Ovary (tissue), 9 donors: ENCODE measurements around the gene PLEKHO1. TPM values are rescaled to one million over a fixed set of nuclear protein-coding genes. Genes with fewer than 3 reads are reported as not detected.

Experiments used
- DNase-seq, 5 donors: peaks; one replicate each; pipeline ENCODE4 v3.0.0-alpha.2; 2019 to 2020
- H3K27ac ChIP-seq, 2 donors: fragments of 200-600 bp; one replicate each; pipeline versions ENCODE4 v1.5.1 to v1.8.0; 2019 to 2022
- H3K27me3 ChIP-seq: fragments of 200-600 bp; one replicate; pipeline ENCODE4 v1.8.0; 2022
- H3K36me3 ChIP-seq: fragments of 200-600 bp; sonication (generic); one replicate; pipeline ENCODE4 v1.5.1; 2019
- H3K4me1 ChIP-seq: one replicate; pipeline ENCODE4 v1.8.1; 2013; ENCODE audit warnings: mild to moderate bottlenecking, moderate library complexity; ENCODE audit not compliant: insufficient read depth
- H3K4me3 ChIP-seq: fragments of 200-600 bp; sonication (generic); one replicate; pipeline ENCODE4 v1.5.1; 2017
- H3K9me3 ChIP-seq, 2 donors: fragments of 200-600 bp in 1 of 2; sonication (generic) in 1 of 2; one replicate each; pipeline versions ENCODE4 v1.5.1 to v1.8.1; 2013 to 2019; ENCODE audit warnings: mild to moderate bottlenecking in 1 of 2, moderate library complexity in 1 of 2
- EP300 ChIP-seq: sonication (generic); formaldehyde crosslinking; IDR thresholded peaks from one replicate; pipeline ENCODE4 v1.6.1; 2017; ENCODE audit warnings: antibody characterized with exemption
- POLR2A ChIP-seq: fragments of 450-650 bp; IDR thresholded peaks from one replicate; pipeline ENCODE4 v1.6.1; 2017; ENCODE audit warnings: antibody characterized with exemption, mild to moderate bottlenecking, moderate library complexity
- WGBS, 3 donors: extraction: QIAGEN DNeasy Blood & Tissue Kit in 1 of 3; methylation state at CpG; one replicate each; pipeline versions ENCODE4 v1.1.5 to v1.1.7; 2013 to 2017; 5-methylcytosine and 5-hydroxymethylcytosine counted together
- intact Hi-C, 4 donors: fragments of 100-400 bp; cut with DNase I; formaldehyde crosslinking; loops; one replicate each; pipeline versions ENCODE4 v1.11.0 to v1.15.1; 2022 to 2023
- polyA plus RNA-seq, 2 donors: library from polyadenylated mRNA; stranded (reverse); fragments of 200-250 nt in 1 of 2; fragments of 350-450 nt in 1 of 2; fragmentation: Illumina TruSeq in 1 of 2; extraction: RNeasy Lipid Tissue Mini Kit (QIAGEN cat#74804) in 1 of 2; gene quantifications; one replicate each; pipeline ENCODE4 v1.2.3, GENCODE V29; 2013 to 2014
- total RNA-seq, 7 donors: library from RNA; depleted of rRNA in 2 of 7; stranded (reverse); fragments of >200 nt in 2 of 7; fragmentation: NEBNext Ultra II Directional in 3 of 7; extraction: Animal tissue kit (Norgen Biotek cat#: 25700) in 3 of 7; gene quantifications; one replicate each; pipeline versions ENCODE4 v1.1.0 to v1.2.4, GENCODE V29; 2016 to 2023
- TF ChIP-seq, protein P1 (sequence below), 3 donors: fragments of 450-650 bp in 2 of 3; fragments of 200-600 bp in 1 of 3; IDR thresholded peaks; one replicate each; pipeline versions ENCODE4 v1.5.1 to v1.8.0; 2016 to 2022; ENCODE audit warnings: antibody characterized with exemption in 3 of 3, mild to moderate bottlenecking in 1 of 3
- donor health status: DM: no; HTN: no; CAD: no; lungs with moderate emphysema.
- donor health status: DM: no; HTN: no; CAD: no.
- donor health status: Bipolar disorder and iron deficiency.
- donor health status: DM: yes; HTN: yes; CAD: no.
- donor health status: DM: no; HTN: no; CAD: no.
- donor health status: DM: yes; HTN: yes; CAD: no.

Gene PLEKHO1
- total and polyA plus RNA-seq, 9 donors: 40.6 to 68.9 (median 55.6) TPM

DNA sequence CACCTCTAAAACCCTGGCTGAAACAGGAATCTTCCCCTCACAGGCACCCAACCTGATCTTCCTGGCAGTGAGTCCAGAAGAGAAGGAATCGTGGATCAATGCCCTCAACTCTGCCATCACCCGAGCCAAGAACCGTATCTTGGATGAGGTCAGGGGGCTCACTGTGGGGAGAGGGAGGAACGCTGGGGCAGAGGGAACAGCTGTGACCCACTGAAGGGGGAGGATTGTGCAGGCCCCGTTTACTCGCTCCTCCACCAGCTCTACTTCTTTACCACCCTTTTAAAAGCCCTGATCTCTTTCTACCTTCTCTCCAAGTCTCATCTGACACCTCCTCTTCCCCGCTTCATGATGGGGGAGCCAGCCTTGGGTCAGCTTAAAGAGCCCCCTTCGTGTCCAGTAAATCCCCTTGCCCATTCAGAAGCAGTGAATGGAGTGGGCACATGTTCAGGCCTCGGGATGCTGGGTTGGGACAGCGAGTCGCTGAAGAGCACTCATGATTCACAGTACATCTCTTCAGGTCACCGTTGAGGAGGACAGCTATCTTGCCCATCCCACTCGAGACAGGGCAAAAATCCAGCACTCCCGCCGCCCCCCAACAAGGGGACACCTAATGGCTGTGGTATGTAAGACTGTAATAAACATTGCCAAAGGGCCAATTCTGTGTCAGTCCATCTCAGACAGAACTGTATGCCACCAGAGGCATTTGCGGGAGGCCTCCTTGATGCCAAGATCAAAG is 7.3 kb downstream of the PLEKHO1 start:
- DNase-seq: no peak
- TF ChIP-seq, protein P1, sequence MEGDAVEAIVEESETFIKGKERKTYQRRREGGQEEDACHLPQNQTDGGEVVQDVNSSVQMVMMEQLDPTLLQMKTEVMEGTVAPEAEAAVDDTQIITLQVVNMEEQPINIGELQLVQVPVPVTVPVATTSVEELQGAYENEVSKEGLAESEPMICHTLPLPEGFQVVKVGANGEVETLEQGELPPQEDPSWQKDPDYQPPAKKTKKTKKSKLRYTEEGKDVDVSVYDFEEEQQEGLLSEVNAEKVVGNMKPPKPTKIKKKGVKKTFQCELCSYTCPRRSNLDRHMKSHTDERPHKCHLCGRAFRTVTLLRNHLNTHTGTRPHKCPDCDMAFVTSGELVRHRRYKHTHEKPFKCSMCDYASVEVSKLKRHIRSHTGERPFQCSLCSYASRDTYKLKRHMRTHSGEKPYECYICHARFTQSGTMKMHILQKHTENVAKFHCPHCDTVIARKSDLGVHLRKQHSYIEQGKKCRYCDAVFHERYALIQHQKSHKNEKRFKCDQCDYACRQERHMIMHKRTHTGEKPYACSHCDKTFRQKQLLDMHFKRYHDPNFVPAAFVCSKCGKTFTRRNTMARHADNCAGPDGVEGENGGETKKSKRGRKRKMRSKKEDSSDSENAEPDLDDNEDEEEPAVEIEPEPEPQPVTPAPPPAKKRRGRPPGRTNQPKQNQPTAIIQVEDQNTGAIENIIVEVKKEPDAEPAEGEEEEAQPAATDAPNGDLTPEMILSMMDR (IDR thresholded peaks at IDR 0.05): no peak
- TF ChIP-seq EP300: no peak
- H3K27ac ChIP-seq: no peak overlapping the region
- no peaks in the 10 kb centered on the region for H3K36me3 ChIP-seq
- no peaks in the 10 kb centered on the region for H3K9me3 ChIP-seq
- intact Hi-C loops: no loop called here
- peaks cover 25% of the 10 kb centered on the region for H3K4me1 ChIP-seq
- H3K4me3 ChIP-seq: no peak overlapping the region
- no peaks in the 10 kb centered on the region for H3K27me3 ChIP-seq
- WGBS, 3 donors: 47 to 59% (median 49%) methylated on average over 16 of the region's 16 CpGs

- Histone ChIP-seq H3K4me1 (peaks cover 33% of the 10 kb centered on the region), H3K4me3 (no peak overlapping the region), H3K27me3 (no peaks in the 10 kb centered on the region), H3K27ac (peak overlapping the region; percentile 30 to 80), H3K36me3 (no peaks in the 10 kb centered on the region), H3K9me3 (no peaks in the 10 kb centered on the region)
- 17 to 31% (median 19%) methylated on average over 8 of the region's 8 CpGs for WGBS, 3 donors
- DNase-seq: peak in 3 of 5 donors; percentile 43 to 67 (median 57)
- TF ChIP-seq, protein P1 (IDR thresholded peaks at IDR 0.05): no peak
- TF ChIP-seq POLR2A (no peak), EP300 (no peak)
- intact Hi-C loops: no loop called here
These were observed 9.8 kb downstream of the PLEKHO1 start for GRCh38 chr1:150159550-150159949.

- no peak for DNase-seq
- no peaks in the 10 kb centered on the region for H3K27me3 ChIP-seq
- H3K9me3 ChIP-seq: no peaks in the 10 kb centered on the region
- intact Hi-C loops: no loop called here
- peak overlapping the region in 1 of 2 donors; percentile 93 for H3K27ac ChIP-seq
- no peaks in the 10 kb centered on the region for H3K36me3 ChIP-seq
- TF ChIP-seq, protein P1 (IDR thresholded peaks at IDR 0.05): no peak
- no peak for TF ChIP-seq EP300
- no peak for TF ChIP-seq POLR2A
- H3K4me3 ChIP-seq: no peak overlapping the region
- WGBS, 3 donors: 44 to 56% (median 48%) methylated on average over 7 of the region's 7 CpGs
- H3K4me1 ChIP-seq: peaks cover 33% of the 10 kb centered on the region
These were observed 11.4 kb downstream of the PLEKHO1 start for GRCh38 chr1:150160964-150161621.

- intact Hi-C loops: no loop called here
- no peak overlapping the region for H3K4me3 ChIP-seq
- peak overlapping the region; percentile 82 to 93 for H3K27ac ChIP-seq
- peaks cover 33% of the 10 kb centered on the region for H3K4me1 ChIP-seq
- H3K9me3 ChIP-seq: no peaks in the 10 kb centered on the region
- WGBS, 3 donors: 73 to 84% (median 81%) methylated on average over 9 of the region's 9 CpGs
- H3K36me3 ChIP-seq: no peaks in the 10 kb centered on the region
- no peak for DNase-seq
- no peaks in the 10 kb centered on the region for H3K27me3 ChIP-seq
- TF ChIP-seq EP300 (no peak), POLR2A (no peak)
- TF ChIP-seq, protein P1 (IDR thresholded peaks at IDR 0.05): no peak
These were observed 12.2 kb downstream of the PLEKHO1 start for GRCh38 chr1:150161747-150162581.
